Motor neuron (in vitro differentiated cells): Measurements from ENCODE around the gene SLC22A16. TPM values are rescaled to one million over a fixed set of nuclear protein-coding genes. Genes with fewer than 3 reads are reported as not detected.

Source experiments
- total RNA-seq, 8 experiments: library from RNA; unstranded; fragments of 300-600 nt; gene quantifications; 2 replicates each; pipeline versions ENCODE4 v1.2.3 to v1.2.4, GENCODE V29; 2022

Gene SLC22A16
- total RNA-seq, 8 experiments from 2014 or later: 0.08 to 0.81 (median 0.56) TPM; not detected in 3

Other genes starting within 250 kb of the SLC22A16 start
- 1 to 10 TPM in 4 of 8 experiments, under 1 TPM in 1, not detected in 3; 0.49 to 5.6 (median 2.5) TPM for gene METTL24, start 118.3 kb downstream of the SLC22A16 start, total RNA-seq
- gene DDO, start 61.0 kb downstream of the SLC22A16 start, total RNA-seq: 1 to 10 TPM in 2 of 8 experiments, under 1 TPM in 2, not detected in 4; 0.19 to 4.3 (median 0.89) TPM